ENCODE measurements around the gene SKOR2.
A peak's percentile ranks its signal among the peaks of the same experiment; 100 is the strongest.
"Not testable (repeated sequence)": the region's sequence is repeated elsewhere in the genome, so short reads cannot be mapped to it uniquely, and the experiment has no call there.

The SKOR2 gene

GRCh38 chr18:47191961-47192360 is 59.5 kb downstream of the SKOR2 start:
- no peak for DNase-seq (ENCODE audit: low spot score)

GRCh38 chr18:47187721-47188120 is 63.7 kb downstream of the SKOR2 start:
- DNase-seq (ENCODE audit: low spot score), result no peak

- DNase-seq (ENCODE audit: low spot score), result no peak
Observed at GRCh38 chr18:47184419-47185050, 66.9 kb downstream of the SKOR2 start.

GRCh38 chr18:47182156-47182555 is 69.3 kb downstream of the SKOR2 start:
- DNase-seq (ENCODE audit: low spot score), result not testable (repeated sequence)

- no peak for DNase-seq (ENCODE audit: low spot score)
Observed at GRCh38 chr18:47180765-47181164, 70.7 kb downstream of the SKOR2 start.

- DNase-seq (ENCODE audit: low spot score), result no peak
Observed at GRCh38 chr18:47179520-47179919, 71.9 kb downstream of the SKOR2 start.

- peak; percentile 87 for DNase-seq (ENCODE audit: low spot score)
Observed at GRCh38 chr18:47175898-47176575, 75.4 kb downstream of the SKOR2 start, which contains the start of gene IER3IP1. Gene IER3IP1 (minus strand): TSS chr18:47176364. CDS start chr18:47176277, 87 bp downstream.

GRCh38 chr18:47175283-47175897 is 76.1 kb downstream of the SKOR2 start:
- DNase-seq (ENCODE audit: low spot score), result no peak

GRCh38 chr18:47174545-47175116 is 76.8 kb downstream of the SKOR2 start:
- no peak for DNase-seq (ENCODE audit: low spot score)

- no peak for DNase-seq (ENCODE audit: low spot score)
Observed at GRCh38 chr18:47172476-47172875, 79.0 kb downstream of the SKOR2 start.

GRCh38 chr18:47168913-47169312 is 82.5 kb downstream of the SKOR2 start:
- DNase-seq (ENCODE audit: low spot score), result no peak

- no peak for DNase-seq (ENCODE audit: low spot score)
Observed at GRCh38 chr18:47168509-47168908, 83.0 kb downstream of the SKOR2 start.

- DNase-seq (ENCODE audit: low spot score), result no peak
Observed at GRCh38 chr18:47166294-47166693, 85.2 kb downstream of the SKOR2 start.

GRCh38 chr18:47163241-47163640 is 88.2 kb downstream of the SKOR2 start:
- DNase-seq (ENCODE audit: low spot score), result no peak

GRCh38 chr18:47160256-47160655 is 91.2 kb downstream of the SKOR2 start:
- no peak for DNase-seq (ENCODE audit: low spot score)

- not testable (repeated sequence) for DNase-seq (ENCODE audit: low spot score)
Observed at GRCh38 chr18:47158404-47158803, 93.1 kb downstream of the SKOR2 start.
